ENCODE measurements around the gene C14orf119.

C14orf119 gene

DNA sequence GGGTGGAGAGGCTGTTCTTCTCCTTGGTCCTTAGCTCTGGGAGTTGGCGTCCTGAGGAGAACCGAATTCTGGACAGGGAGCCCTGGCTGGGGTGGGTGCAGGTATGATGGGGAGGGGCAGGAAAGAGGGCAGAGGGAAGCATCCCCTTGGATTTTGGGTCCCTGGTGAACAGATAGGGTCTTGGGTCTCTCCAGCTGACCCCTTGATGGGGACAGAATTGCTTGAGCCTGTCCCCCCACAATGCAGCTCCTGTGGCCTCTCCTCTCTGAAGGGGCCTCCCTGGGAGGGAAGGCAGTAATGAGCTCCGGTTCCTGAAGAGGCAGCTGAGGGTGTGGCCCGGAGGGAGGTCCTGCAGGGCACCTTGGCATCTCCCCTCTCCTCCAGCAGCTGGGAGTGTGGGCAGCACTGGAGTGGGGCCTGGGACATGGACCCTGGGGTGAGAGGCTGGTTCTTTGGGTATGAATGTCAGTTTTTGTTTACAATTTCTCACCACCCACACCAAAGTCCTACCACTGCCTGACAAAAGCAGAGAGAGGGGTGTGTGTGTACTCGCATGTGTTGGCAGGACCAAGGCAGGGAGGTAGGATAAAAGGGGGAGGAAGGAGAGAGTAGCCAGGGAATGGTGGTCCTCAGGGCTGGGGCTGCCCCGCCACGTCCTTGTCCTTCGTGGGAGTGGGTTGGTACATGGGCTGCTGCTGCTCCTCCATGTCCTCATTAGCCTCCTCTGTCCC is 31.4 kb downstream of the C14orf119 start:
- DNase-seq (ENCODE audit: low read depth in 3 of 3): no peak

DNA sequence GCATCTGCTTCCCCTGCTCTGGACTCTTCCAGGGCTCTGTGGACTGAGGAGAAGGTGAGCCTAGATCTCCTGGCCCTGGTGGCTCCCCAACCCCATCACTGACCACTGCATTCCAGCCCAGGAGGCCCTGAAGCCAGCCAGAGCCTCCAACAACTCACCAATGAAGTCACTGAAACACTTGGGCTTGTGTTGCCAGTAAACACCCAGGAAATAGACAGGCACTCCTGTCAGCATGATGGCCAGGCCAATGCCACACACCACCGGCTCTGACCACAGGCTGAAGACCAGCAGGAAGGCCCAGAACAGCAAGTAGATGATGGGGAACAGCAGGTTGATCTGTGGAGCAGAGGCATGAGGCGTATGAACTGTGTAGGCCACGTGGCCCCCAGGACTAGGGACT is 32.6 kb downstream of the C14orf119 start:
- no peak for DNase-seq (ENCODE audit: low read depth in 3 of 3)

DNA sequence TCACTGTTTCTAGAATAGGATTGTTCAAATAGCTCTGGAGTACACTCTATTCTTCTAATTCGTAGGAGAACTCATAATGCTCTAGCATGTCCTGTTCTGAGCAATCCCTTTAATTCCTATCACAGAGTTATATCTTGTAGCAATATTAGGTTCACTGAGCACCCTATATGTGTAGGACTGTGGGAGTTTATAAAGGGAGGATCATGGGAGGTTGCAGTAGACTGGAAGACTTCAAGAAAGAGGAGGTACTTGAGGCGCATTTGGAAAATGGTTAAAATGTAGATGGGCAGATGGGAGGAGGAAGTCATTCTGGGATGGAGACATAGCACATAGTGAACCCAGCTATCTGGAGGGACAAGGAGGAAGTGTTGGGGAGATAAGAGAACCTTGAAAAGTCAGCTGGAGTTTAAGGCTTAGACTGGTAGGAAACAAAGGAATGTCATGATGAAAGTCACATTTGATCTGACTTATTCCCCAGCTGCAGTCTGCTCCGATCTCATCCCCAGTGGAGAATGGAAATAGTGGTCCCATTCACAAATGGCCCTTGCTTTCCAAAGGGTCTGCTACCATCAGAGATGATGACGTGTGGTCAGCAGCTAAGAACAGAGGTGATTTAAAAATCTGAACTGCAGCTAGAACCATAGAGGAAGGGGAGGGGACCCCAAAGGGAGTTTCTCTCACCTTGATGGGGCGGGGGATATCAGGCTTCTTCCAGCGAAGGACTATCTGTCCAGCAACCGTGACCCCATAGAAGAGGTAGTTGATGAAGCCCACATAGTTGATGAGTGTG is 33.9 kb downstream of the C14orf119 start:
- DNase-seq (ENCODE audit: low read depth in 3 of 3): no peak

DNA sequence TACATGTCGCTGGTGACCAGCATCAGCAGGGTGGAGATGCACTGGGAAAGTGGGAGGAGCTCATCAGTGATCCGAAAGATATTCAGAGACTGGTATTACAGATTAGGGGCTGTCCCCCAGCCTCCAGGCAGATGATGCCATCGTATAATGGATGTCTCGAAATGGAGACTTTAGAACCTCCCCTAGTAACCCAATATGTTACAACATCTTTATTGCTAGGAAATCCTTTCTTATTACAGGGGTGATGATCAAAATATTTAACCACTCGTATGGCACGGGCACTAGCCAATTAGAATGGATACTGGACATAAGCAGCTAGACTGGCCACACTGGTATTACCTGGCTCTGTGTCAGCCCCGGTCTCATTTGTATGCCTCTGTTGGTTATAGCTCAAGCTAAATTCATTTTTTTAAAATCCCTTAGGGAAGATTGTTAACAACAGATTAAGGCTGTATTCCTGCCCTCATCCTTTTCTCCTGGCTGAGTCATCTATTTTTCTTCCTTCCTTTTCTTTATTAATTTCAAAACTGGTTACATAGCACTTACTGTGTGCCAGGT is 34.5 kb downstream of the C14orf119 start:
- no peak for DNase-seq (ENCODE audit: low read depth in 3 of 3)

DNA sequence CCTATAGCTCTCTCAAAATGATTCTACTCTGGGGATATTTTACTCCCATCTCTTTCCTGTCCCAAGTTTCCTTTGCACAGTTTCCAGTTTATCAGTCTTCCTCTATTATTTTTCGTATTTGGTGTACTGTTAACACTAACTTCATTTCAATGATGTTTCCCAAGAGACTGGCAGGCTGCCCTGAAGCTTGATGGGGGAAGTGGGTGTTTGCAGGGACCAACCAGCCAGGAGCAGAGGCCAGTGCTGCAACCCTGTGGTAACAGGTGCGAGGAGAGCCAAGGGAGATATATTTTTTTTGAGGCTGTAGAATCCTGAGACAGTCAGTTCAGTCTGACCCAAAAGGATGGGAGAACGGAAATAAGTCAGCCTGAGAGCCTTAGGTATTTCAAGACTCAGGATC is 35.6 kb downstream of the C14orf119 start:
- DNase-seq (ENCODE audit: low read depth in 3 of 3): no peak

DNA sequence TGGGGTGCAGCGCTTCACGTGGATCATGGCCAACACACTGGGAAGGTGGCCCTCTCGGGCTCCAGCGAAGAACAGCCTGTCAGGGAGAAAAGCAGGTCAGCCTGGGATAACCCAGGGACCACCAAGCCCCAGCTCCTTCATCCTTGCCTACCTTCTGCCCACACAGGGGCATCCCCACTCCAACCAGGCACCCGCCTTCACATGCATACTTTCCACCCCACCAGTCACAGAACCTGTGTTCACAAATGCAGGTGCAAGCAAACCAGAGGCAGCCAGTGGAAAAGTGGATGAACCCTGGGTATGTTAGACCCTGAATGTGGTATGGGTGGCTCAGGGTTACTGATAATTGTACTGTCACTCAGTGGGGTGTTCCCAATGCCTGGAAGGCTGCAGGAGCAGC is 36.2 kb downstream of the C14orf119 start:
- DNase-seq (ENCODE audit: low read depth in 3 of 3): no peak

DNA sequence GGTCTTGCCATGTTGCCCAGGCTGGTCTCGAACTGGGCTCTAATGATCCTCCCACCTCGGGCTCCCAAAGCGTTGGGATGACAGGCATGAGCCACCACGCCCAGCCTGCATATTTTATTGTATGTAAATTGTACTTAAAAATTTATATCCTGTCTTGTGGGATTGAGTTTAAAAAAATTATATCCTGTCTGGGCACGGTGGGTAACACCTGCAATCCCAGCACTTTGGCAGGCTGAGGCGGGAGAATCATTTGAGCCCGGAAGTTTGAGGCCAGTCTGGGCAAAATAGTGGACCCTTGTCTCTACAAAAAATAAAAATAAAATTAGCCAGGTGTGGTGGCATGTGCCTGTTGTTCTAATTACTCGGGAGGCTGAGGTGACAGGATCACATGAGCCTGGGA is 37.7 kb downstream of the C14orf119 start:
- no peak for DNase-seq (ENCODE audit: low read depth in 3 of 3)

DNA sequence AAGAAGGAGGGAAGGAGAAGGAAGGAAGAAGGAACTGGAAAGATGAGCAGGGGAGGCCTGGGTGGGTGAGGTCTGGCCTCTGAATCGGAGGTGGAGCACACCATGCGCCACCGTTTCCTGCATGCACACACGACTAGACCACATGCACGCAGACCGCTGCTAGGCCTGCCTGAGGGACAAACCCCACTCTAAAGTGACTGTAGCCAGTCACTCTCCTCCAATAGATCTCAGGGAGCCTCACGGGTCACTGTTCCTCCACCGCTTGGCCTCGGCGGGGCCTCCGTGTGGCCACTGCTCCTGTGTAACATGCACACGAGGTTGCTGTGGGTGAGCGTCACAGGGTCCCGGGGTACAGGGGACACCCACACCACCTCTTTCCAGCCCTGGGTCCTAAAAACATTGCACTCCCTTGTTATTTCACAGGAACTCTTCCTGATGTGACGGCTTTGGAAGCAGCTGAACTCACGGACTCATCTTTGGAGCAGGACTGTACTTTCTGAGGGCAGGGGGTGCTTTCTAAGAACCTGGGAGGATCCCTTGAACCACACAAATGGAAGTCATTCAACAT is 41.3 kb downstream of the C14orf119 start:
- no peak for DNase-seq (ENCODE audit: low read depth in 3 of 3)

DNA sequence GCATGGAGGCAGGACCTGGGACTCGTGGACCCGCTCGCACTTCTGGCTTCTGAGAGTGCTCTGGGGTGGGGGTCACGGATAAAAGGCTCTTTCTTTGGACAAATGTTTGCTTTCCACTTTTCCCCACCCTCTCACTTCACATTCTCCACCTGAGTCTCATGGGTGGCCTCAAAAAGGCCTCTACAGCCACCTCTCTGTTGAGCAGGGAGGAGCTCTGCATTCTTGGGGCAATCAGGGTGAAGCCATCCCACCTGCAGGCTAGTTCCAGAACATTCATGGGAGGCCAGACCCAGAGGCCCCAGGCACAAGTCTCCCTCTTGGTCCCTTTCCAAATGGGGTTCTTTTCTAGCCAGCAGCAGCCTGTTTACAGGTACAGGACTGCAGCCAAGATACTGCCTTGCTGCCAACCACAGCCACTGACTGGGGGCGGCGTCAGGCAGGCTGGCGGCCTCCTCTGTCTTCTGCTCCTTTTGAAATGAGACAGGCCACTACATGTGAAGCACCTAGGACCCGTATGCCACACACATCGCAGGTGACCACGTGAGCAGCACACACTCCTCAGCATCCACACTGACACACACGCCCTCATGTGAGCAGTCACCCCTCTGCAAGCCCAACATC is 42.0 kb downstream of the C14orf119 start:
- DNase-seq (ENCODE audit: low read depth in 3 of 3): no peak

DNA sequence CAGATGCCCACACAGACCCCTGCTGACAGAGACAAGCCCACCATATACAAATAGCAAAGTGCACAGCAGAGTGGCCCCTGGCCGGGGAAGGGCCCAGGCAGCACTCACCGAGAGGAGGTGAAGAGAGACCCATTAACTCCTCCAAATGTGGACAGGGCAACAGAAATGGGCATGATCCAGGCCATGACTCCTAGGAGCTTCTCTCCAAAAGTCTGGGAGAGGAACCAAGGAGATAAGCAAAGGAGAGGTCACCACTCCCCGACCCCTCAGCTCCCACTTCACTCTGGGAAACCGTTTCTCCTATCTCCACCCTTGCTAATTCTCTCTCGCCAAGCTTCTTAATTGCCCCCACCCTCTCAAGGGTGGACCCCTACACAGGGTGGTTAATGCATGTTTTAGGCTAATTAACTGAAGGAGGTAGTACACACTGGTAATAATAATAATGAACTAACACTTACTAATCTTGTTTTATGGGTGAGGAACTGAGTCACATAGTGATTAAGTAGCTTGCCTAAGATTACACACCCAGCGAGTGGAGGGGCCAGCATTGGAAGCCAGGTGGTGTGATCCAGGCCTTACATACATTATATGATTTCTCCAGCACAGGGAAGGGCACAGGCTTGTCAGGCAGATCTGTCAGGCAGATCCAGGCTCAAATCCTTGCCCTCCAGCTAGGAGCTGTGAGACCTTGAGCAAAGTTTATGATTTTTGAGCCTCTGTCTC is 42.7 kb downstream of the C14orf119 start:
- DNase-seq (ENCODE audit: low read depth in 3 of 3): no peak

DNA sequence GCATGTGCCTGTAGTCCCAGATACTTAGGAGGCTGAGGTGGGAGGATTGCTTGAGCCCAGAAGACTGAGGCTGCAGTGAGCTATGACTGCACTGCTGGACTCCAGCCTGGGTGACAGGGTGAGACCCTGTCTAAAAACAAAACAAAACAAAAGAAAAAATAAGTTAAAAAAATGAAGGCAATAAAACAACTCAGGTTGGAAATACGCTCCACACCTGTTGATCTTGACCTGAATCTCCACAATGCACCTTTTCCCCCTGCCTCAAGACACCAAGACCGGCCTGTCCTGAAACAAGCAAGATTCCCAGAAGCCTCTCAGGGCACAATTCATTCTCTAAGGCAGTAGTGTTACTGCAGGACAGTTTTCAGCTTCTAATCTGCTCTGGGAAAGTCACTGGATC is 44.6 kb downstream of the C14orf119 start:
- DNase-seq (ENCODE audit: low read depth in 3 of 3): no peak

DNA sequence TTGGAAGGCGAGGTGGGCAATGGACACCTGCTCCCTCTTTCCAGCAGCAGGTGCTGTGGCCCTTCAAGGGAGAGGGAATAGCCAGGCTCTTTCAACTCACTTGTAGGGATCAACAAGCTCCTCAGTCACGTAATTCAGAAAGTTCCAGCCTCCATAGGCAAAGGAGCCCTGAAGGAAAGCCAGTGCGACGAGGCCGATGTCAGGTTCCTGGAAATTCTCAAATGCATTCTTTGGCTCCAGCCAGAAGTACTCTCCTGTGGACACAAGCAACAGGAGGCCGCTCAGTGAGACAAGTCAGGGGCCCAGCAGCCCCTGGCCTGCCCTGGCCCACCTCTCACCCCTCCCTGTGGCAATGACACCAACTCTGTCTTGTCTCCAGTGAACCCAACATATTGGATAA is 45.1 kb downstream of the C14orf119 start:
- no peak for DNase-seq (ENCODE audit: low read depth in 3 of 3)

DNA sequence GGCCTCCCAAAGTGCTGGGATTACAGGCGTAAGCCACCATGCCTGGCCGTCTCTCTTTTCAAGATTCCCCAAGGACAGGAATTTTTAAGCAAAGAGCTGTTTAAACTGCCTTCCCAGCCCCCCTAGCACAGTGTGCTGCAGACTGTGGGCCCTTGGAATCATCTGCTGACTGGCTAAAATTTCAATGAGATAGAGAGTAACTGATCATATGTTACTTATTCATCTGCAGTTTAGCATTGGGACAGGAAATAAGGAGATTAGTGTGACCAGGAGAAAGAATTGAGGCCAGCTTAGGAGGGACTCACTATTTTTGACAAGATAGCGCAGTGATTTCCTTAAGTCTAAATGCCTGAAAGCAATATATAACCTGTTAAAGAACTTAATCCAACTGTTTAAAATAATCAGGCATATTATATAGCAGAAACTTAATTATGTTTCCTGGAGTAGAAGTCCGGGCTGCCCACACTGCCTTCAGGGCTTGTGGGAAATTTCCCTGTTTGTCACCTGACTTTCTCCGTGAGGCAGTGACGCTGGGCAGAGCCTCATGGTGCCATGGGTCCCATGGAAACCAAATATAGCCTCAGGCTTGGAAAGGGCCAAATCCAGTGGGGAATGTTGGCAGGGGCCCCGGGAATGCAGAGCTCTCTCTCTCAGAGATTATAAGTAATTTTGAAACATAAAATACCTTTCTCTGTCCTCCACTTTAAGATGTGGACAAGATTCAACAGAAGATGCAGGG is 46.6 kb downstream of the C14orf119 start:
- no peak for DNase-seq (ENCODE audit: low read depth in 3 of 3)

DNA sequence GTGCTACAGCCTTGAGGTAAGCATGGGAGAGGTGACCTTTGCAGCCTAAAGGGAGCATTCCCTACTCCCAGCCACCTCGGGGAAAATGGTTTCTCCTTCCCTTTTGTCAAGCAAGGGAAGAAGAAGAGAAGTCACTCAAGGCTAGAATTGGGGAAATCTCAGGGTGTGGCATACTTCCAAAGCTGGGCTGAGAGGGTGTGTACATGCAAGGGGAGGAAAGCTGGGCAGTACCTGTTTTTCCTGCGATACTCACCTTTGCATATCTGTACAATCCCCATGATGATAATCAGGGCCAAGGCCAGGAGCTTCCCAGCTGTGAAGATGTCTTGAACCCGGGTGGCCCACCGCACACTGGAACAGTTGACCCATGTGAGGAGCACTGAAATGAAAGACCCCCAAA is 47.5 kb downstream of the C14orf119 start:
- no peak for DNase-seq (ENCODE audit: low read depth in 3 of 3)

DNA sequence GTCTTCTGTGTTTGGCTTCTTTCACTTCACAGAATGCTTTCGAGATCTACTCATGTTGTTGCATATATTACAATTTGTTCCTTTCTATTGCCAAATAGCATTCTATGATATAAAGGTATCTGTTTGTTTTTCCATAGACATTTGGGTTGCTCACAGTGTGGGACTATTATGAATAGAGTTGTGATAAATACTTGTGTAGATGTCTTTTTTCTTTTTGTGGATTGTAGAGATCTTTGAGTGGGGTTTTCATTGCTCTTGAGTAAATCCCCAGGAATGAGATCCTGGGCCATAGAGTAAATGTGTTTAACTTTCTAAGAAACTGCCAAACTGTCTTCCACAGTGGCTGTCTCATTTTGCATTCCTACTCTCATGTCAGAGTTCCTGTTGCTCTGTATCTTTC is 48.6 kb downstream of the C14orf119 start:
- DNase-seq (ENCODE audit: low read depth in 3 of 3): no peak

DNA sequence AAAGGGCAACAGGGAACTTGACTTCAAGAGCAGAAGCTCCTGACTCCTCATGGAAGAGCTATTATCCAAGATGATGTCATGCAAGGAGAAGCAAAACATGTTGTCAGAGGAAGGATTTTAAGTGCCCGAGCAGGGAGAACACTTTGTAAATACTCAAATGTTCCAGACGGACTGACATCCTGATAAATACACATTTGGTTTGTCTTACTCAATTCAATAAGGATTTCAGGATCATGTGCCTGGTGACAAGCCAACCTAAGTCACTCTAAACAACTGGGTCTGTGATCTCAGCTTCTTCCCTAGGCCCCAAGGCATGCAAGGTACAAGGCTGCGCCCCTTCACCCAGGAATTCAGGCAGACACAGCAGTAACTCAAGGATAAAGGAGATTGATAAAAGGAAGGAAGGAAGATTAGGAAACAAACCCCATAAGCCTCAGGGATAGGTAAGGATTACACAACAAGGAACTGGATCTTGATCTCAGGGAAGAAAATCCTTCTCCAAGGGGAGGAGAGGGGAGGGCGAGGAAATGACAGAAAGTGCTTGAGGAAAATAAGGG is 50.6 kb downstream of the C14orf119 start:
- DNase-seq (ENCODE audit: low read depth in 3 of 3): no peak

DNA sequence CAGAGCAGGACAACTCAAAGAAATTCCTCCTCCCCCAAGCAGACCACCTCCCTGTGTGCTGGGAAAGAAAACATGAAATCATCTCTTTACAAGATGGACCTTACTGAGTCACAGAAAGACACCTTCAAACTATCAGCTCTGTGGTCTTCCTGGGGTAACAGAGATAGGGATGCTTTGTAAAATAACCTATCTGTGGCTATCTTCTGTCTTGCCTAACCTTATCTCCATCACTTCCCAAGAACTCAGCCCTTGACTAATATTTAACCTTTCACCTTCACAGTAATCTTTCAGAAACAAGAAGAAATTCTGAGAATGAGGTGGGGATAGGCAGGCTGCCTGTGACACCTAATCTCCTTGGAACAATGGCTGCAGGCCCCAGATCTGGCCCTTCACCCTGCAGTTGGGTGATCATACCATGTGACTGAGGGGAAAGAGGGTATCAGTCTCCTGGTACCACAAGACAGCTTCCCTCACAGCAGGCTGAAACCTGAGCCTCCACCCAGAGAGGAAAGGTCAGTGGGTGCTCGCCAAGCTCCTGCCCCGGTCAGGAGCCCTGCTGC is 51.1 kb downstream of the C14orf119 start:
- no peak for DNase-seq (ENCODE audit: low read depth in 3 of 3)

DNA sequence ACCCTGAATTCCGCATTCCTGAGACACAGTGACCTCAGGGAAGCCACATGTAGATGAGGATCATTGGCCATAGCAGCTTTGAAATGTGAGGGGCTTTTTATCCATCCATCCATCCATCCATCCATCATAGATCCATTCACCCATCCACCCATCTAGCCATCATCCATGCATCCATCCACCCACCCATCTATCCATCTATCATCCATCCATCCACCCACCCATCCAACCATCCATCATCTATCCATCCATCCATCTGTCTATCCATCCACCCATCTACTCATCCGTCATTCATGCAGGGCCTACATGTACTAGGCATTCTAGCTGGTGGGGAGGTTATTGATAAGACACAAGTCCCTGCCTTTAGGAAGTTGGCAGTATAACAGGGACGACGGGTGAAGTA is 51.7 kb downstream of the C14orf119 start:
- DNase-seq (ENCODE audit: low read depth in 3 of 3): no peak

DNA sequence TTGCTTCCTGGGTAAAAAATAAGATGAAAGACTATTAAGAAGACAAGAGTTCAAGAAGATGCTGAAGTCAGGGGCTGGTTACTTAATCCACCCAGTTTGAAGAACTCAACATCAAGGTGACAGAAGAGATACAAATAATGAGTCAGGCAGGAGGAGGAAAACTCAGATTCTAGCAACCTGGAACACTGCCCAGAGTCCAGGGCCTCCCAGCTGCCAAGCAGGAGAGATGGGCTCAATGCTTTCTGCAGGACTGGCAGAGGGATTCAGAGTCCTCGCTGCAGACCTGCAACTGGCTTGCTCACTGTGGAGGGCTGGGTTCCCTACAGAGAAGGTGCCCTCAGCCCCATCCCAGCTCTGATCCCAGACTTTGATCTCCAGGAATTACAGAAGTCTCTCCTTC is 52.4 kb downstream of the C14orf119 start:
- DNase-seq (ENCODE audit: low read depth in 3 of 3): no peak

DNA sequence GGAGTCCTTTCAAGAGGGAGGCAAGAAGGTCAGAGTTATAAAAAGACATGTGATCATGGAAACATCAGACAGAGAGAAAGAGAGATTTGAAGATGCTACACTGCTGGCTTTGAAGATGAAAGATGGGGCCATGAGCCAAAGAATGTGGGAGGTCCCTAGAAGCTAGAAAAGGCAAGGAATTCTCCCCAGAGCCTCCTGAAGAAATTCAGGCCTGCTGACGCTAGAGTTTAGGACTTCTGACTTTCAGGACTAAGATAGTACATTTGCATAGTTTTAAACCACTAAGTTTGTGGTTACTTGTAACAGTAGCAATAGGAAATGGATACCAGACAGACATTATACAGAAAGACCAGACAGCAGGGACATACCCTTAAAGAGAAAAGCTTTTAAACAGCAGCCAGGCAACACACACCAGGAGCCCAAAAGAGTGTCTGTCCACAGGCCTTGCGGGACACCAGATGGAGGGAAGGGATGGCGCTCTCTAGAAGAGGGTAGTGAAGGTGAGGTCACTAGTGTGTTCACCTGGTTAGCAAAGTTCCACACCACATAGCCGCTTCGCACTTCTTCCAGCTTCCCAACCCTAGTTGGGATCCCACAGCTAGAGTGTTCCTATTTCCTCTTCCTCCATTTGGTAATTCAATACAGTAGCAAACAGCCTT is 53.4 kb downstream of the C14orf119 start:
- DNase-seq (ENCODE audit: low read depth in 3 of 3): no peak
